ENCODE results near the gene TUBGCP2.
"Not testable (repeated sequence)": the region's sequence is repeated elsewhere in the genome, so short reads cannot be mapped to it uniquely, and the experiment has no call there.

The TUBGCP2 gene

GRCh38 chr10:133270773-133271297 lies 37.8 kb downstream of the TUBGCP2 start:
- H3K4me1 ChIP-seq = peaks cover 19 to 50% (median 35%) of the 10 kb centered on the region in 10 experiments
- TF ChIP-seq Cebpa-rat (IDR thresholded peaks at IDR 0.05) = no peak
- H3K36me3 ChIP-seq = peaks cover 0 to 58% (median 0%) of the 10 kb centered on the region in 11 experiments; a peak in 9 of 22 replicates
- H3K9me3 ChIP-seq (replicated peaks in 1 of 11) = no peaks in the 10 kb centered on the region
- no peak overlapping the region for H3K4me3 ChIP-seq
- no peak overlapping the region for H3K27ac ChIP-seq
- H3K9ac ChIP-seq = no peak overlapping the region
- peaks cover 7 to 14% (median 11%) of the 10 kb centered on the region in 11 experiments for H3K27me3 ChIP-seq
- 0 out of 22 replicates have a peak overlapping the region, but pooled peaks of 1 of the 11 experiments have one; percentile 38 for H3K4me2 ChIP-seq
- H4K20me1 ChIP-seq = peaks cover 0 to 63% (median 11%) of the 10 kb centered on the region in 11 experiments; a peak in 10 of 22 replicates

- Histone ChIP-seq H3K4me3 (no peak overlapping the region), H3K9me3 (replicated peaks in 1 of 11) (no peaks in the 10 kb centered on the region), H3K27me3 (peaks cover under 1 to 7% (median 4%) of the 10 kb centered on the region in 11 experiments; a peak in 21 of 22 replicates), H3K9ac (peak overlapping the region in 2 of 11 experiments; percentile 4 to 14; a peak in 1 of 22 replicates), H3K36me3 (peaks cover 0 to 58% (median 0%) of the 10 kb centered on the region in 11 experiments; a peak in 9 of 22 replicates), H3K4me2 (peak overlapping the region in 8 of 11 experiments; percentile 18 to 53 (median 43); a peak in 14 of 22 replicates), H3K27ac (peak overlapping the region in 1 of 11 experiments; percentile 44; a peak in 1 of 22 replicates), H3K4me1 (peaks cover 19 to 48% (median 30%) of the 10 kb centered on the region in 10 experiments), H4K20me1 (peaks cover 0 to 61% (median 6%) of the 10 kb centered on the region in 11 experiments; a peak in 10 of 22 replicates)
- TF ChIP-seq Cebpa-rat (IDR thresholded peaks at IDR 0.05) = no peak
These were observed 38.5 kb downstream of the TUBGCP2 start for GRCh38 chr10:133270204-133270603.

- Histone ChIP-seq H3K9me3 (replicated peaks in 1 of 11) (no peaks in the 10 kb centered on the region), H3K4me2 (peak overlapping the region in 8 of 11 experiments; percentile 18 to 53 (median 43); a peak in 13 of 22 replicates), H3K9ac (peak overlapping the region in 1 of 11 experiments; percentile 14; a peak in 1 of 22 replicates), H3K27ac (peak overlapping the region in 1 of 11 experiments; percentile 44; a peak in 3 of 22 replicates), H3K4me1 (peaks cover 17 to 48% (median 26%) of the 10 kb centered on the region in 10 experiments), H4K20me1 (peaks cover 0 to 55% (median 0%) of the 10 kb centered on the region in 11 experiments; a peak in 7 of 22 replicates), H3K36me3 (peaks cover 0 to 58% (median 0%) of the 10 kb centered on the region in 11 experiments; a peak in 9 of 22 replicates), H3K4me3 (no peak overlapping the region), H3K27me3 (no peaks in the 10 kb centered on the region; a peak in 1 of 22 replicates)
- TF ChIP-seq Cebpa-rat (IDR thresholded peaks at IDR 0.05) = no peak
These were observed 39.3 kb downstream of the TUBGCP2 start for GRCh38 chr10:133269367-133269766.

GRCh38 chr10:133268532-133268931 lies 40.1 kb downstream of the TUBGCP2 start:
- peaks cover 0 to 55% (median 0%) of the 10 kb centered on the region in 11 experiments; a peak in 9 of 22 replicates for H3K36me3 ChIP-seq
- TF ChIP-seq Cebpa-rat (IDR thresholded peaks at IDR 0.05) = no peak
- 0 out of 22 replicates have a peak overlapping the region, but pooled peaks of 1 of the 11 experiments have one; percentile 2 for H3K9ac ChIP-seq
- peaks cover 25 to 49% (median 28%) of the 10 kb centered on the region in 10 experiments for H3K4me1 ChIP-seq
- no peak overlapping the region for H3K4me3 ChIP-seq
- H3K9me3 ChIP-seq (replicated peaks in 1 of 11) = no peaks in the 10 kb centered on the region
- H3K27ac ChIP-seq = no peak overlapping the region
- peaks cover 0 to 51% (median 0%) of the 10 kb centered on the region in 11 experiments; a peak in 7 of 22 replicates for H4K20me1 ChIP-seq
- H3K4me2 ChIP-seq = no peak overlapping the region
- peaks cover 0 to 2% (median 0%) of the 10 kb centered on the region in 11 experiments; a peak in 3 of 22 replicates for H3K27me3 ChIP-seq

GRCh38 chr10:133267829-133268228 lies 40.8 kb downstream of the TUBGCP2 start:
- Histone ChIP-seq H3K9ac (peak overlapping the region in 1 of 11 experiments; percentile 7; a peak in 1 of 22 replicates), H3K36me3 (peaks cover 0 to 49% (median 0%) of the 10 kb centered on the region in 11 experiments; a peak in 9 of 22 replicates), H4K20me1 (peaks cover 0 to 44% (median 0%) of the 10 kb centered on the region in 11 experiments; a peak in 7 of 22 replicates), H3K9me3 (replicated peaks in 1 of 11) (no peaks in the 10 kb centered on the region), H3K4me3 (no peak overlapping the region), H3K4me2 (no peak overlapping the region), H3K27me3 (peaks cover 0 to 10% (median 5%) of the 10 kb centered on the region in 11 experiments; a peak in 7 of 22 replicates), H3K4me1 (peaks cover 32 to 49% (median 35%) of the 10 kb centered on the region in 10 experiments), H3K27ac (no peak overlapping the region)
- TF ChIP-seq Cebpa-rat (IDR thresholded peaks at IDR 0.05) = no peak

- H3K27me3 ChIP-seq = peaks cover 0 to 14% (median 6%) of the 10 kb centered on the region in 11 experiments; a peak in 9 of 22 replicates
- no peaks in the 10 kb centered on the region for H3K9me3 ChIP-seq (replicated peaks in 1 of 11)
- 0 out of 22 replicates have a peak overlapping the region, but pooled peaks of 1 of the 11 experiments have one; percentile 4 for H3K27ac ChIP-seq
- no peak overlapping the region for H3K4me2 ChIP-seq
- no peak overlapping the region for H3K9ac ChIP-seq
- H3K36me3 ChIP-seq = peaks cover 0 to 48% (median 0%) of the 10 kb centered on the region in 11 experiments; a peak in 9 of 22 replicates
- no peak overlapping the region for H3K4me3 ChIP-seq
- peaks cover 0 to 41% (median 0%) of the 10 kb centered on the region in 11 experiments; a peak in 7 of 22 replicates for H4K20me1 ChIP-seq
- H3K4me1 ChIP-seq = peaks cover 37 to 54% (median 40%) of the 10 kb centered on the region in 10 experiments
- no peak for TF ChIP-seq Cebpa-rat (IDR thresholded peaks at IDR 0.05)
These were observed 41.4 kb downstream of the TUBGCP2 start for GRCh38 chr10:133267293-133267692.

GRCh38 chr10:133266056-133266795 lies 42.4 kb downstream of the TUBGCP2 start:
- Histone ChIP-seq H3K4me1 (peaks cover 42 to 60% (median 46%) of the 10 kb centered on the region in 10 experiments), H3K27me3 (peaks cover 0 to 14% (median 6%) of the 10 kb centered on the region in 11 experiments; a peak in 9 of 22 replicates), H3K9me3 (replicated peaks in 1 of 11) (no peaks in the 10 kb centered on the region), H3K9ac (peak overlapping the region in 1 of 11 experiments; percentile 18; a peak in 1 of 22 replicates), H4K20me1 (peaks cover 0 to 34% (median 0%) of the 10 kb centered on the region in 11 experiments; a peak in 7 of 22 replicates), H3K4me3 (no peak overlapping the region), H3K36me3 (peaks cover 0 to 40% (median 0%) of the 10 kb centered on the region in 11 experiments; a peak in 9 of 22 replicates), H3K27ac (no peak overlapping the region), H3K4me2 (peak overlapping the region in 3 of 11 experiments; percentile 19 to 83 (median 78); a peak in 4 of 22 replicates)
- TF ChIP-seq Cebpa-rat (IDR thresholded peaks at IDR 0.05) = no peak

- not testable (repeated sequence) for H3K9ac ChIP-seq; H3K27ac ChIP-seq; H3K4me3 ChIP-seq; H3K9me3 ChIP-seq (replicated peaks in 1 of 11)
- peaks cover 0 to 19% (median 6%) of the 10 kb centered on the region in 11 experiments; a peak in 9 of 22 replicates for H3K27me3 ChIP-seq
- peak overlapping the region in 5 of 11 experiments; percentile 75 to 83 (median 78); a peak in 10 of 22 replicates for H3K4me2 ChIP-seq
- peaks cover 50 to 65% (median 54%) of the 10 kb centered on the region in 10 experiments for H3K4me1 ChIP-seq
- H4K20me1 ChIP-seq = peaks cover 0 to 22% (median 0%) of the 10 kb centered on the region in 11 experiments; a peak in 8 of 22 replicates
- H3K36me3 ChIP-seq = peaks cover 0 to 28% (median 0%) of the 10 kb centered on the region in 11 experiments; a peak in 8 of 22 replicates
These were observed 43.6 kb downstream of the TUBGCP2 start for GRCh38 chr10:133265052-133265451.

All from BLaER1 treated with 17β-estradiol and CSF1 and Interleukin-3, amounts not matched to agents 10 nM and 100 nM (cell line).